LHCN-M2 (cell line): ENCODE measurements around the gene GPSM1. TPM values are rescaled to one million over a fixed set of nuclear protein-coding genes. Genes with fewer than 3 reads are reported as not detected.

Experiments
- DNase-seq: peaks from one replicate; pipeline ENCODE4 v3.0.0-alpha.2; 2012; ENCODE audit warnings: low read depth
- total RNA-seq: library from RNA; depleted of rRNA; stranded (reverse); fragments of >200 nt; gene quantifications from 2 replicates; pipeline ENCODE4 v1.2.3, GENCODE V29; 2014

GPSM1 gene
- total RNA-seq, 1 experiment from 2014 or later = 34.1 TPM

GRCh38 chr9:136359774-136360718 lies 32.7 kb downstream of the GPSM1 start:
- DNase-seq = no peak

GRCh38 chr9:136361047-136361753 lies 33.9 kb downstream of the GPSM1 start:
- DNase-seq = no peak

GRCh38 chr9:136361754-136362449 lies 34.6 kb downstream of the GPSM1 start:
- no peak for DNase-seq

- no peak for DNase-seq
Observed at GRCh38 chr9:136362450-136362784, 35.1 kb downstream of the GPSM1 start.

GRCh38 chr9:136363106-136363948 lies 36.0 kb downstream of the GPSM1 start, which contains the start of gene DNLZ:
DNLZ (minus strand) TSS chr9:136363744; CDS start chr9:136363714, 30 bp downstream.
- DNase-seq = peak; percentile 91

GRCh38 chr9:136363949-136364748 lies 36.8 kb downstream of the GPSM1 start:
- DNase-seq = no peak

- no peak for DNase-seq
Observed at GRCh38 chr9:136364942-136365774, 37.8 kb downstream of the GPSM1 start.

- no peak for DNase-seq
Observed at GRCh38 chr9:136365775-136366222, 38.5 kb downstream of the GPSM1 start.

- no peak for DNase-seq
Observed at GRCh38 chr9:136366826-136367225, 39.5 kb downstream of the GPSM1 start.

- DNase-seq = no peak
Observed at GRCh38 chr9:136367296-136368145, 40.2 kb downstream of the GPSM1 start.

- no peak for DNase-seq
Observed at GRCh38 chr9:136368190-136368589, 40.9 kb downstream of the GPSM1 start.

- no peak for DNase-seq
Observed at GRCh38 chr9:136370037-136370436, 42.7 kb downstream of the GPSM1 start.

- DNase-seq = no peak
Observed at GRCh38 chr9:136370687-136371532, 43.6 kb downstream of the GPSM1 start.

- no peak for DNase-seq
Observed at GRCh38 chr9:136371533-136371880, 44.2 kb downstream of the GPSM1 start.

GRCh38 chr9:136372006-136372405 lies 44.7 kb downstream of the GPSM1 start:
- no peak for DNase-seq

GRCh38 chr9:136372561-136373299 lies 45.4 kb downstream of the GPSM1 start:
- peak; percentile 85 for DNase-seq
